ENCODE measurements around the gene SPP1. TPM values are rescaled to one million over a fixed set of nuclear protein-coding genes. Genes with fewer than 3 reads are reported as not detected.
A peak's percentile ranks its signal among the peaks of the same experiment; 100 is the strongest.

The SPP1 gene
- polyA plus RNA-seq, 3 donors: 0.08 TPM; not detected in 2

GRCh38 chr4:87953826-87954225 lies 21.7 kb upstream of the SPP1 start:
- Mint-ChIP-seq H3K9me3 (peaks cover 0 to 2% (median 0%) of the 10 kb centered on the region in 7 donors), H3K27ac (peak overlapping the region in 1 of 7 donors; percentile 35), H3K4me3 (peak overlapping the region in 1 of 2 donors; percentile 39), H3K4me1 (peaks cover 11% of the 10 kb centered on the region), H3K36me3 (no peaks in the 10 kb centered on the region), H3K27me3 (ENCODE audit: low read depth in 3 of 3) (peaks cover 0 to 3% (median 2%) of the 10 kb centered on the region in 3 donors)
- intact Hi-C loops (cut with micrococcal nuclease): no loop called here
- Histone ChIP-seq H4K20me1 (ENCODE audit: insufficient read depth, low read length) (no peaks in the 10 kb centered on the region), H3K27ac (ENCODE audit: low read depth in 1 of 2, low read length in 2 of 2) (no peak overlapping the region), H3K4me3 (replicated peaks in 1 of 3; ENCODE audit: low read depth in 2 of 3, low read length in 3 of 3) (no peak overlapping the region), H2AFZ (ENCODE audit: insufficient read depth, low read depth, low read length, poor library complexity, severe bottlenecking) (no peak overlapping the region), H3K27me3 (ENCODE audit: control insufficient read depth in 2 of 2, insufficient read depth in 2 of 2, low read length in 2 of 2) (no peaks in the 10 kb centered on the region), H3K9ac (ENCODE audit: insufficient read depth, low read length, poor library complexity, severe bottlenecking) (no peak overlapping the region), H3K79me2 (ENCODE audit: insufficient read depth, low read length) (no peaks in the 10 kb centered on the region), H3K36me3 (replicated peaks in 1 of 2; ENCODE audit: control insufficient read depth in 1 of 2, insufficient read depth in 2 of 2, low read length in 2 of 2) (no peaks in the 10 kb centered on the region), H3K4me1 (ENCODE audit: control insufficient read depth in 1 of 2, insufficient read depth in 2 of 2, low read length in 2 of 2) (peaks cover 0 to 9% of the 10 kb centered on the region in 2 donors), H3K9me3 (replicated peaks in 1 of 2; ENCODE audit: control insufficient read depth in 1 of 2, insufficient read depth in 1 of 2, low read length in 2 of 2) (no peaks in the 10 kb centered on the region), H3K4me2 (replicated peaks; ENCODE audit: extremely low read depth, low read length, poor library complexity, severe bottlenecking) (no peak overlapping the region)
- no CpG with 5 or more reads among the region's 1 CpG for WGBS (ENCODE audit: insufficient coverage)
- peak in 1 of 3 donors; percentile 11 for DNase-seq
- TF ChIP-seq CTCF (IDR thresholded peaks at IDR 0.05): no peak

GRCh38 chr4:87956501-87956900 lies 19.0 kb upstream of the SPP1 start:
- Mint-ChIP-seq H3K9me3 (no peaks in the 10 kb centered on the region), H3K4me1 (peaks cover 11% of the 10 kb centered on the region), H3K36me3 (no peaks in the 10 kb centered on the region), H3K4me3 (no peak overlapping the region), H3K27me3 (ENCODE audit: low read depth in 3 of 3) (peaks cover 0 to 3% (median under 1%) of the 10 kb centered on the region in 3 donors), H3K27ac (no peak overlapping the region)
- WGBS (ENCODE audit: insufficient coverage): no CpG with 5 or more reads among the region's 3 CpGs
- H3K9me3 ChIP-seq (replicated peaks in 1 of 2; ENCODE audit: control insufficient read depth in 1 of 2, insufficient read depth in 1 of 2, low read length in 2 of 2): no peaks in the 10 kb centered on the region
- intact Hi-C loops (cut with micrococcal nuclease): no loop called here
- no peak overlapping the region for H3K4me2 ChIP-seq (replicated peaks; ENCODE audit: extremely low read depth, low read length, poor library complexity, severe bottlenecking)
- H3K9ac ChIP-seq (ENCODE audit: insufficient read depth, low read length, poor library complexity, severe bottlenecking): no peak overlapping the region
- H3K4me1 ChIP-seq (ENCODE audit: control insufficient read depth in 1 of 2, insufficient read depth in 2 of 2, low read length in 2 of 2): peaks cover 0 to 9% of the 10 kb centered on the region in 2 donors
- H4K20me1 ChIP-seq (ENCODE audit: insufficient read depth, low read length): no peaks in the 10 kb centered on the region
- no peaks in the 10 kb centered on the region for H3K36me3 ChIP-seq (replicated peaks in 1 of 2; ENCODE audit: control insufficient read depth in 1 of 2, insufficient read depth in 2 of 2, low read length in 2 of 2)
- no peaks in the 10 kb centered on the region for H3K27me3 ChIP-seq (ENCODE audit: control insufficient read depth in 2 of 2, insufficient read depth in 2 of 2, low read length in 2 of 2)
- H2AFZ ChIP-seq (ENCODE audit: insufficient read depth, low read depth, low read length, poor library complexity, severe bottlenecking): no peak overlapping the region
- no peak overlapping the region for H3K4me3 ChIP-seq (replicated peaks in 1 of 3; ENCODE audit: low read depth in 2 of 3, low read length in 3 of 3)
- DNase-seq: no peak
- no peaks in the 10 kb centered on the region for H3K79me2 ChIP-seq (ENCODE audit: insufficient read depth, low read length)
- H3K27ac ChIP-seq (ENCODE audit: low read depth in 1 of 2, low read length in 2 of 2): no peak overlapping the region
- TF ChIP-seq CTCF (IDR thresholded peaks at IDR 0.05): no peak

Data from CD14-positive monocyte (primary cell).